ENCODE data around the gene RCC2. TPM values are rescaled to one million over a fixed set of nuclear protein-coding genes. Genes with fewer than 3 reads are reported as not detected.

Gene RCC2
- total RNA-seq, 1 donor from 2014 or later, result 65.8 TPM

- Histone ChIP-seq H3K9me3 (no peaks in the 10 kb centered on the region), H3K27ac (no peak overlapping the region), H3K4me3 (no peak overlapping the region), H3K36me3 (no peaks in the 10 kb centered on the region), H3K4me1 (no peaks in the 10 kb centered on the region), H3K27me3 (ENCODE audit: low read depth) (no peaks in the 10 kb centered on the region)
- TF ChIP-seq, protein P1, sequence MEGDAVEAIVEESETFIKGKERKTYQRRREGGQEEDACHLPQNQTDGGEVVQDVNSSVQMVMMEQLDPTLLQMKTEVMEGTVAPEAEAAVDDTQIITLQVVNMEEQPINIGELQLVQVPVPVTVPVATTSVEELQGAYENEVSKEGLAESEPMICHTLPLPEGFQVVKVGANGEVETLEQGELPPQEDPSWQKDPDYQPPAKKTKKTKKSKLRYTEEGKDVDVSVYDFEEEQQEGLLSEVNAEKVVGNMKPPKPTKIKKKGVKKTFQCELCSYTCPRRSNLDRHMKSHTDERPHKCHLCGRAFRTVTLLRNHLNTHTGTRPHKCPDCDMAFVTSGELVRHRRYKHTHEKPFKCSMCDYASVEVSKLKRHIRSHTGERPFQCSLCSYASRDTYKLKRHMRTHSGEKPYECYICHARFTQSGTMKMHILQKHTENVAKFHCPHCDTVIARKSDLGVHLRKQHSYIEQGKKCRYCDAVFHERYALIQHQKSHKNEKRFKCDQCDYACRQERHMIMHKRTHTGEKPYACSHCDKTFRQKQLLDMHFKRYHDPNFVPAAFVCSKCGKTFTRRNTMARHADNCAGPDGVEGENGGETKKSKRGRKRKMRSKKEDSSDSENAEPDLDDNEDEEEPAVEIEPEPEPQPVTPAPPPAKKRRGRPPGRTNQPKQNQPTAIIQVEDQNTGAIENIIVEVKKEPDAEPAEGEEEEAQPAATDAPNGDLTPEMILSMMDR (IDR thresholded peaks at IDR 0.05), result no peak
- intact Hi-C loops (cut with DNase I), result no loop called here
- DNase-seq, result no peak
- ATAC-seq, result no peak
Observed at GRCh38 chr1:17451731-17452130, 12.3 kb upstream of the RCC2 start.

- intact Hi-C loops (cut with DNase I), result no loop called here
- Histone ChIP-seq H3K27ac (no peak overlapping the region), H3K4me1 (no peaks in the 10 kb centered on the region), H3K4me3 (no peak overlapping the region), H3K27me3 (ENCODE audit: low read depth) (no peaks in the 10 kb centered on the region), H3K36me3 (no peaks in the 10 kb centered on the region), H3K9me3 (no peaks in the 10 kb centered on the region)
- DNase-seq (no peak), ATAC-seq (no peak)
- TF ChIP-seq, protein P1 (IDR thresholded peaks at IDR 0.05), result no peak
Observed at GRCh38 chr1:17447501-17447992, 8.1 kb upstream of the RCC2 start.

GRCh38 chr1:17442841-17443240 is 3.4 kb upstream of the RCC2 start:
- intact Hi-C loops (cut with DNase I), result no loop called here
- TF ChIP-seq, protein P1 (IDR thresholded peaks at IDR 0.05), result no peak
- DNase-seq, result no peak
- Histone ChIP-seq H3K27ac (no peak overlapping the region), H3K4me3 (no peak overlapping the region), H3K9me3 (no peaks in the 10 kb centered on the region), H3K36me3 (no peaks in the 10 kb centered on the region), H3K27me3 (ENCODE audit: low read depth) (no peaks in the 10 kb centered on the region), H3K4me1 (peaks cover 16% of the 10 kb centered on the region)
- ATAC-seq, result no peak

DNA sequence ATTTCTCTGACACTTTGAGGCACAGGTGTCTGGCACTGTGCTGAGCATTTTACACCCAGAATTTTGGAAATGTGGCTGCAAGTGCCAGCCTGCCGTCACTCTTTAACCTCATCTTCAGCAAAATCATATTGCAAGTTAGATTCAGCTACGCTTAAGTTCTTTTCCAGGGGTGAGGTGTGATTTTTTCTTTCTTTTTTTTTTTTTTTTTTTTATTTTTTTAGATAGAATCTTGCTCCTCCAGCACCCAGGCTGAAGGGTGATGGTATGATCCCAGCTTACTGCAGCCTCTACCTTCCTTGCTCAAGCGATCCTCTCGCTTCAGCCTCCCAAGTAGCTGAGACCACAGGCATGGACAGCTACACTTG is 2.5 kb upstream of the RCC2 start:
- peak overlapping the region; percentile 37 for H3K27ac ChIP-seq
- TF ChIP-seq, protein P1 (IDR thresholded peaks at IDR 0.05), result no peak
- intact Hi-C loops (cut with DNase I), result no loop called here
- no peaks in the 10 kb centered on the region for H3K9me3 ChIP-seq
- no peak for DNase-seq
- no peaks in the 10 kb centered on the region for H3K27me3 ChIP-seq (ENCODE audit: low read depth)
- H3K36me3 ChIP-seq, result no peaks in the 10 kb centered on the region
- no peak overlapping the region for H3K4me3 ChIP-seq
- H3K4me1 ChIP-seq, result peaks cover 20% of the 10 kb centered on the region
- ATAC-seq, result no peak

DNA sequence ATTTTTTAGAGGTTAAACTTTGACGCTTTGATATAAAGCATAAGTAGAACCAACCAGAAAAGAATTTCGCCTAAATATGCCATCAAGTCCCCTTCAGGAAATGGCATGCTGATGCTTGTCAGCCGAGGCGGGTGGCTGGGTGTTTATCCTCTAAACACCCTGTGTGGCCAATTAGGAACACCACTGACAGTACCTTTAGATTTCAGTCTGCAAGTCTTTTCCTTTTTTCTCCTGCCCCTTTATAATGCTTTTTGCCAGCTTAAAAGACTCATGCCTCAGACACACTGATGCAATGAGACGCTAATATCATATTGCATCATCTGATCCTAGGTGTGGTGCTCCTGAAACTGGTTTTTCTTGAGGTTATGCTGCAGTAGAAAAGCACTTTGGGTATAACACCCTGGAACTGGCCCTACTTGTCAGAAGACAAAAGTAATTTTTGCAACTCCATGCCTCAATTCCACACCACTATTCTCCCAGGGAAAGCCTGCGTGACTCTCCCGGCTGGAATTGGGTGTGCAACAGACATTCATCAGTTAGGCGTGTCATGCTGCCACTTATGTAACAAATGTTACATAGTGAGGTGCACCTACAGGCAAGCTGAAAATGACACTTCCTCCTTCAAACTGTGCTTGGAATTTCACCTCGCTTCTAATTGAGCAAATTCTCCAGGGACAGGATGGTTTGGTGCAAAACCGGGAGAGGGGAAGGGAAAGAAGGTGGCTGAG is 2.0 kb upstream of the RCC2 start:
- intact Hi-C loops (cut with DNase I), result no loop called here
- Histone ChIP-seq H3K36me3 (no peaks in the 10 kb centered on the region), H3K4me3 (no peak overlapping the region), H3K27ac (peak overlapping the region; percentile 37), H3K4me1 (peaks cover 25% of the 10 kb centered on the region), H3K9me3 (no peaks in the 10 kb centered on the region), H3K27me3 (ENCODE audit: low read depth) (no peaks in the 10 kb centered on the region)
- DNase-seq, result no peak
- TF ChIP-seq, protein P1 (IDR thresholded peaks at IDR 0.05), result no peak
- ATAC-seq, result peak; percentile 16 to 36

All from lower lobe of right lung (tissue), 2 donors.